UCSD-AML1 (cell line): ENCODE data around the gene ZBTB7A.
A peak's percentile ranks its signal among the peaks of the same experiment; 100 is the strongest.

Experiments
- DNase-seq: peaks from one replicate; lab custom pipeline; 2025; ENCODE audit not compliant: unreplicated experiment; lab: John Stamatoyannopoulos, UW

The ZBTB7A gene

DNA sequence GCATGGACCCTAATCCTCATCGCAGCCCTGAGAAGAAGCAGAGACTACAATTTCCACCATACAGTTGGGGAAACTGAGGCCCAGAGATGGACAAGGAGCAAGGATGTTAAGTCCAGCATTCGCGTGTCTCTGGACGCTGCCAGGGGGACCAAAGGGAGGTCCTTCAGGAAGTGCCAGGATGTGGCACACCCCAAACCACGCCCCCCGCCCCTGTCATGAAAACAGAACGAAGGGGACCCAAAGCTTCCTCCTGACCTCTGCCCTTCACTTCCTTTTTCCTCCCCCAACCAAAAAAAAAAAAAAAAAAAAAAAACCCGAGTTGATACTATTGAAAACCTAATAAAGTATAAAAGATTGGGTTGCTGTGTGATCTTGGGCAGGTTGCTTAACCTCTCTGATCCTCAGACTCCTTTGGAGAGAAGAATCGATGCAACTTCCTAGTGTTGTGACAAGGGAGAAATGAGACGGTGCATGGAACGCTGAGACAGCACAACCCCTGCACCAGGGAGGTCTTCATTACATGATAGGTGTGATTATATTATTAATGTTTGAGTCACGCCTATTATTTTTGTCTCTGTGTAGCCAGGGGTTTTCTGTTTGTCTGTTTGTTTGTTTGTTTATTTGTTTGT, 2.7 kb upstream of the ZBTB7A start:
- DNase-seq = peak; percentile 77

DNA sequence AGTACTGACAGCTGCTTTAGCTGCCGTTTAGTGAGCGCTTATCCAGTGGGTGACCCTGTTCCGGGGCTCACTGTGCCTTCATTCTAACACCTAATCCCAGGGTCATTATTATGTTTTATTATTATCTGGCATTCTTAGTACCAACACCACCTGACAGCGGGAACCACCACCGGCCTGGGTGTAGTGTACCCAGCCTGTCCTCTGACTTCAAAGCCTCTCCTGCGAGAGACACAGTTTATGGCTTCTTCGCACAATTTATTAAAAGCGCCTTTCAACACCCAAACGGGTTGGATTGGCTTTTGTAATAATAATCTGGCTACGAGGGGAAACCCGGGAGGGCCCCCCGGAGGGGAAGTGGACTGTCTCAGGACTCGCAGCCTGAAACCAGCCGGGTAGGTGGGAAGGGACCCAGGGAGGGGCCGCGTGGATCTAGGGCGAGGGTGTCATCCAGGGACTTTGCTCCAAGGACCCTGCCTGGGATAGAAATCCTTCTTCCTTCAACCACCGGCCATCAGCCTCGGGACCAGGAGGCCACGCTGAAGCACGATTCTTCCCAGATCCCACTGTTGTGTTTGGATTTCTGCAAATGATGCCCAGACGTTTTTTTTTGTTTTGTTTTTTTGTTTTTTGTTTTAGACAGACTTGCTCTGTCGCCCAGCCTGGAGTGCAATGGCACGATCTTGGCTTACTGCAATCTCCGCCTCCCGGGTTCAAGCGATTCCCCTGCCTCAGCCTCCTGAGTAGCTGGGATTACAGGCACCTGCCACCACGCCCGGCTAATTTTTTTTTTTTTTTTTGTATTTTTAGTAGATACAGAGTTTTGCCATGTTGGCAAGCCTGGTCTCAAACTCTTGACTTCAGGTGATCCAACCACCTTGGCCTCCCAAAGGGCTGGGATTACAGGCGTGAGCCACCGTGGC, 1.6 kb upstream of the ZBTB7A start:
- peak; percentile 36 for DNase-seq

DNA sequence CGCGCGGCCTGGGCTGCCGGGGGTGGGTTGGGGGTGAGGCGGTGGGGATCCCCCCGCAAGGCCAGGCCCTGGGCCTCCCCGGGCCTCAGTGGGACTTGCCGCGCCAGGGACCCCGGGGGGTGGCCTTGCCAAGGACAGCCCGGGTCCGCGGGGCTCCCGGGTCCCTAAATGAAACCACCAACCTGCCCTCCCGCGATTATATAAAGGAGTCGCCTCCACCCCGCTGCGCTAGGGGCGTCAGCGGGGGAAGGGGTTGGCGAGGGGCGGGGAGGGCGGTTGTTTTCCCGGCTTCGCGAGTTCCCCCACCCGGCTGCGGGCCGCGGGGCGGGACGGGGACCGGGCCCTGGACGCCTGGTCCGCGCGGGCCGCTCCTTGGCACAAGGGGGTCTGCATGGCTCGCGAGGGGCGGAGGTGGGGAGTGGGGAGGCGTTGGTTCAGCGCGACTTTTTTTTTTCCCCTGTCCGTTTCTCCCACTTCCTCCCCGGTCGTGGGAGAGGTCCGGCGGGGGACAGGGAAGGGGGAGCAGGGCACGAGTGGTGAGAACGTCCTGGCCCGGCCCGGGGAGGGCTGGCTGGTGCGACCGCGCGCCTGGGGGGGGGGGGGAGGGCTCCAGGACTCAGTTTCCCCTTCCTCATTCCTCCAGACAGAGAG, 822 bp upstream of the ZBTB7A start:
- peak; percentile 83 for DNase-seq

DNA sequence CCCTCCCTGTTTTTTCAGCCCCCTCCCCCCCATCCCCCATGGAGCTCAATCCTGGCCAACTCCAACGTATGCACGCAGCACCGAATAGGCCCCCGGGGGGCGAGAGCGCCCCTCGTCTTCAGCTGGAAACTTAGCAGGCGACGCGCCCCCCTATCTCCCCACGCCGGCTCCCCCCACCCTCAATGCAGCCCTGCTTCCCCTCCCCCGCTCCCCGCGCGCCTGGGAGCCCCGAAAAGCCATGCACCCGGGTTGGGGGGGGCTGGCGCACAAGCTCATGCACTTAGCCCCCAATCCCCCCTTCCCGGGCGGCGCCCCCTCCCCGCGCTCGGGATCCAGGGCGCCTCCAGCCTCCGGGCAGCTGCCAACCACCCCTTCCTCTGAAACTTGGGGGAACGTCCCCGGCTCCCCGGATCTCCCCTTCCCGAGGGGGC, 508 bp downstream of the ZBTB7A start:
- no peak for DNase-seq

DNA sequence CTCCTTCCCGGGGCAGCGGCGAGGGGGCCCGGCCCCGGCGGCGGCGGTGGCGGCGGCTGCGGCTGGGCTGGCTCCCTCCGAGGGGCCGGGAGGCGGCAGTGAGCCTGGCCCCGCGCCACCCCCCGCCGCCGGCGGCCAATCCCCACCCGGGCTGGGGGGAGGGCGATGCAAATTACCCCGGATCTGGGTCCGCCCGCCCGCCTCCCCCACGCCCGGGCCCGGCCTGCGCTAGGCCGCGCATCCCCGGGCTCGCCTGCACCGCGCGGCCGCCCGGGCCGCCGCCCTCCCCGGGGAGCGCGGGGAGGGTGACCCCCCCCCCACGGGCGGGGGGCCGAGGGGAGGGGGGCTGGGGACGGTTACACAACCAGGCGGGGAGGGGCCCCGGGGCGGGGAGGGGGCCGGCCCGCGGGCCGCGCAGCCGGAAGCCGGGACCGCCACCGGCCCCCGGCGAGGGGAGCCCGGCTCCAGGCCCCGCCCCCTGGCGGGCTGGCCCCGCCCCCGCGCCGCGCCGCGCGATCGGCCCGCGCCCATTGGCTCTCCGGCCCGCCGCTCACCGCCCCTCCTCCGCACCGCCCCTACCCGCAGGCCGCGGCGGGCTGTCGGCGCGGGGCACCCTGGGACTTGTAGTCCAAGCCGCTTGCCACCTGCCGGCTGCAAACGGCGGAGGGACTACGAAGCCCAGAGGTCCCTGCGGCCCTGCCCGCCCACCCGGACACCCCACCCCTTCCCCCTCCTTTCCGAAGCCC, 1.1 kb downstream of the ZBTB7A start:
- DNase-seq = peak; percentile 97

DNA sequence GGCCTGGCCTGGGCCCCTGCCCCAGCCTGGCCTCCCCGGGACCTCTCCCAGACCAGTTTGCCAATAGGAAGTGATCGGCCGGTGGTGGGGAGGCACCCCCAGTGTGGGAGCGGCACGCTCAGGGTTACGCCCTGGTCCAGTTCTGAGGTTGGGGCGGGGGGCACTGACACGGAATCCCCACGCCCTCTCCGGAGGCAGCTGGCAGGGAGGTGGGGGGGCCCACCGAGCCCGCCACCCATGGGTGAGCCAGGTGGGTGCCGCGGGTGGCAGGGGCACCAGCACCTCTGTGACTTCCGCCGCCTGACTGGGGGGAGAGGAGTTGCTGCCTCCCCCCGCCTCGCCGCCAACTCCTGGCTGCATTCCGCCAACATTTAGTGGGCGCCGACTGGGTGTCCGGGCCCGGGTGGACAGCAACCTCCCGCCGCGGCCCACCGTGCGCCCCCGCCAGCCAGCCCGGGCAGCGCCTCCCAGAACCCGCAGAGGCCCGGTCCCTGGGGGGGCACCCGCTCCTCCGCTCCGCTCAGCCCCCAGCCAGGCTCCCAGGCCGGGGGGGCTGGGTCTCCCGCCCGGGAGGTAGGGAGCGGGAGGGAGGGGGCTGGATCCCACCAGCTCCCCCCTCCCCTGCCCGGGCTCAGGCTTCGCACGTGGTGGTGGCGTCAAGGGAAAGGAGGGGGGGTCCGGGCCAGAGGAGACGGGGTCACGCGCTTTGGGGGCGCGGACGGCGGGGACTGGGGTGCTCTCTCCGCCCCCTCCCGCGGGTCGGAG, 2.0 kb downstream of the ZBTB7A start:
- DNase-seq = peak; percentile 30

DNA sequence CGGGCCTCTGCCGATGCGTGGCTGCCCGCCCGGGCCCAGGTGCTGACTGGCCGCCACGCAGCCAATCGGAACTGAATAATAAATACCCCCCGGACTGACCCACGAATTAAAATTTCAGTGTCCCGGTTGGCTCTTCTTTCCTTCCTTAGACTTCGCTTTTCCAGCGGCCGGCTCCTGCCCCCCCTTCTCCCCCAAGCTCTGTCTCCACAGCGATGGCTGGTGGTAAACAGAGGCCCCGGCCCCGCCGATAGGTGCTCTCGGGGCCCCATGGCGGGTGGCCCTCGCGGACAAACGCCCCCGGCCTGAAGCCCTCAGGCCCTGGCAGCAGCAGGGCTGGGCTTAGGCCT, 2.6 kb downstream of the ZBTB7A start:
- DNase-seq = no peak

DNA sequence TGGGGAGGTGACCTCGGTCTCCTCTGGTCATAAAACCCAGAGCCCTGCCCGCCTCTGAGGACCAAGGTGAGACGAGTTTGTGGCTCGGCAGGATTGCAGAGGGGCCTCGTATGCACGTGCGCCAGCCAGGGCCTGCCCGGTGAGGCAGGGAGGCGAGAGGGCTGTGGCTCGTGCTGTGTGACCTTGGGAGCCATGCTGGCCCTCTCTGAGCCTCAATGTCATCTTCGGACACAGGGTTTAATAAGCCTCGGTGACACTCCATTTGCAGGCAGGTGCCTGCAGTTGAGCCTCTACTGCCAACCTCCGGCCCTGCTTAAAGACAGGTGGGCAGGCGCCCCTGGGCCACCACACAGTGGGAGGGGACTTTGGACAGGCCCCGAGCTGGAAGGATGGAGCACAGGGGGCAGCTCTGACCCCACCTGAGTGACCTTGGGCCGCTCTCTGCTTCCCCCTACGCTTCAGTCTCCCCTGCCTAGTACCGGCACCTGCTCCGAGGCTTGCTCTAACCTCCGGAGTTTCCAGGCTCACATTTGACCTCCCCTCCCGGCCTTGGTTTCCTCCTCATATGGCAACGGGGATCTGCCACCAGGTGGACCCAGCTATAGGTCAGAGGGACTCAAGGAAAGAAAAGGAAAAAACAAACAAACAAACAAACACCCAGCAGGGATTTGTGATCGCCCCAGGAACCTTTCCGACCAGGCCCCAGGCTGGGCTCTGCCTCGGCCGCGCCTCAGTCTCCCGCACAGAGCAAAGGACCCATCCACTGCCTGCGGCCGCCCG, 3.1 kb downstream of the ZBTB7A start:
- DNase-seq = no peak

DNA sequence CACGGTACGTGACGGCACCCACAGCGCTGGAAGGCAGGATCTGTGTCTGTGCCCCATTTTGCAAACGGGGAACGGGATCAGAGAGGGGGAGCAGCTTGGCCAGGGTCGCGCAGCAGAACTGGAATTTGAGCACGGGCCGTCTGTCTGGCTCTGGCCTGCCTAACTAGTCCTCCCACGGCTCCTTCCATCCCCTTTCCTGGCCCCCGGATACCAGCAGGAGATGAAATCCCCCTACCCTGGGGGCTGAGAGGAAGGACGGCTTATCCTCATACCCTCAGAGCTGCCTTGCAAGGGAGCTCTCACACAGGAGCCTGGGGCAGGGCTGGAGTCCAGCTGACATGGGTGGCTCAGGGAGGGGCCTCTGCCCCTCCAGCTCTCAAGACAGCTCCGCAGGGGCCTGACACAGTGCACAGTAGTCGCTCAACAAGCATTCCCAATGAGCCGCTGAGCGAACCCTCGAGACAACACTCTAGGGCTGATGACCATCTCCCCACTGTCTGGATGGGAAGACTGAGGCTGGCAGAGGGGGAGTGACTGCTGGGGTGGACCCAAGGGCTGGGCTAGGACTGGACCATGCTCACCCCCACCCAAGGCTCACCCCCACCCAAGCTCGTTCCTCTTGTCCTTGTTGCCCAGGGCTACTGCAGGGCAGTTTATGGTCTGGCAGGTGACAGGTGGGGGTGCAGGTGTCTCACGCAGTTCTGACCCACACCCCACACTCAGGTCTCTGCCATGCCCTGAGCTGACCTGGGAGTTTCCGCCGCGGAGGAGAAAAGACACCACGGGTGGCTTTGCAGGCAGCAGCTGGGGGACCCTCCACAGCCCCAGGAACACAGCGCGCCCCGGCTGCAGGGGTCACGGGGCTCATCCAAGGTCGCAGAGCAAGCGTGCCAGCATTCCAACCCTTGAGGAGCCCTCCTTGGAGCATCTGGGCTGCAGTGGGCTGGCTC, 4.0 kb downstream of the ZBTB7A start:
- no peak for DNase-seq

DNA sequence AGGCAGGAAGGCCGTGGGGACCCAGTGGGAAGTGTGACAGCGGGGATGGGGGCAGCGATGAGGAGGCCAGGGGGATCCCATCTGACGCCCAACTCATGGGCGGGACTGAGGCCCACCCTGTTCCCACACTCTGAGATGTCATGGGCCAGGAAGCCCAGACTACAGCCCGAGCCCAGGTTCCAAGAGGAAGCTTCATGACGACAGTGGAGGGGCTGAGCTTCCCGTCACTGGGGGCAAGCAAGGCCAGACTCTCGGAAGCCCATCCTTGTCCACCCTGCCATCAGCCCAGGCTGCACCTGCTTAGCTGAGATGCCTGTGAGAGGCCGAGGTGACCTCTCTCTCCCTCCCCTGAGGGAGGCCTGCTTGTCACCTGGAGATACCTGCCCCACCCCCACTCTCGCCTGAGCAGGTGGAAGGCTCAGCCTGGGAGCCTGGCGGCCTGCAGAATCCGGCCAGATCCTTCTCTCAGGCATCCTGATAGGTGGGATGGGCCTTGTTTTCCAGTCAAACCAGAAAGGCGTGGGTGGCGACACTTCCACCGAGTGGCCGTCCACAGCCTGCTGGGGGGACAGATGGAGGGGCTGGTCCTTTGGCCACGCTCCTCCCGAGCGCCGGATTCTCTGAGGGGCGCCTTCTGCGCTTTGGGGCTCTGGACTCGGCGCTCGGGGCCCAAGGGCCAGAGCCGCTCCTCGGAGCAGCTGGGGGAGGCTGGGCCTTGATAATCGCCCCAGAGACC, 4.8 kb downstream of the ZBTB7A start:
- DNase-seq = no peak

DNA sequence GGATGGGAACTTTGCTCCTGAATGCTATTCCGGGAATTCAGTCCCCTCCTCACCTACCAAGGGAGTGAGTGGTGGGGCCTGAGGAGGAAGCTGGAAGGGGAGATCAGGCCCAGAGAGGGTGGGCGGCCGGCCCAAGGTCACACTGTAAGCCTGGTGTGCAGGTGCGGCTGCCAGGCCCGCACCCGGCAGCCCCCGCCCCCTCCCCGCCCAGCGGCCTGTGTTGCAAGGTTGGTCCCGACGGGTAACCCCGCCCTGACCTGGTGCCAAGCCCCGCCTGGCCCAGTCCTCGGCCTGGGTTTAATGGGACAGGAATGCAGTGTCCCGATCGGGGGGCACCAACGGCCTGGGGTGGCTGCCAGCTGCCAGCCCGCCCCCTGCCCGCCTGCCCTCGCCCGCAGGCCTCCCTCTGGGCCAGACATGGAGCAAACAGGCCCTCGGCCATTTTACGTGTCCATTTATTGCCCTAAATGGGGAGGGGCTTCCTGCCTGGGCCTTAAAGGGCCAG, 5.5 kb downstream of the ZBTB7A start:
- DNase-seq = no peak

DNA sequence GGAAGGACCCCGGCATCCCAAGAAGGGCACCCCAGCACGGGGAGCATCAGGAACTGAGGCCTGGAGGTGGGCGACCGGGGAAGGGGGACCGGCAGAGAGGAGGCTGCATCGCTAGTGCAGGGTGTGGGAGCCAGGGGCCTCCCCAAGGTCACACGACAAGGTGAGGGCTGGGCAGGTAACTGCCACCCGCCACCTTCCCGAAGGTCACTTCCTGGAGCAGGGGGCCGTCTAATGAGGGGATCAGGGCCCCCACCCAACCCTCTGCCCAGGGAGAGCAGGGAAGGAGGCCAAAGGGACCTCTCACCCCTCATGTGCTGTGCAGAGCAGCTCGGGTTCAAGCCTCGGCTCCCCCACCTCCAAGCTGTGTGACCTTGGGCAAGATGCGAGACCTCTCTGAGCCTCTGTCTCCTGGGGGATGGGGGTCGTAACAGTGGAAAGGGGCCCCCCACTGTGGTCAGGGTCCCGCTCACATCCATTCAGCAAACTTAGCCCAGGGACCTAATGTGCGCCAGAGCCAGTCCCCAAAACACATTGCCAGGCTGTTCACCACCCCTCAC, 6.0 kb downstream of the ZBTB7A start:
- no peak for DNase-seq

DNA sequence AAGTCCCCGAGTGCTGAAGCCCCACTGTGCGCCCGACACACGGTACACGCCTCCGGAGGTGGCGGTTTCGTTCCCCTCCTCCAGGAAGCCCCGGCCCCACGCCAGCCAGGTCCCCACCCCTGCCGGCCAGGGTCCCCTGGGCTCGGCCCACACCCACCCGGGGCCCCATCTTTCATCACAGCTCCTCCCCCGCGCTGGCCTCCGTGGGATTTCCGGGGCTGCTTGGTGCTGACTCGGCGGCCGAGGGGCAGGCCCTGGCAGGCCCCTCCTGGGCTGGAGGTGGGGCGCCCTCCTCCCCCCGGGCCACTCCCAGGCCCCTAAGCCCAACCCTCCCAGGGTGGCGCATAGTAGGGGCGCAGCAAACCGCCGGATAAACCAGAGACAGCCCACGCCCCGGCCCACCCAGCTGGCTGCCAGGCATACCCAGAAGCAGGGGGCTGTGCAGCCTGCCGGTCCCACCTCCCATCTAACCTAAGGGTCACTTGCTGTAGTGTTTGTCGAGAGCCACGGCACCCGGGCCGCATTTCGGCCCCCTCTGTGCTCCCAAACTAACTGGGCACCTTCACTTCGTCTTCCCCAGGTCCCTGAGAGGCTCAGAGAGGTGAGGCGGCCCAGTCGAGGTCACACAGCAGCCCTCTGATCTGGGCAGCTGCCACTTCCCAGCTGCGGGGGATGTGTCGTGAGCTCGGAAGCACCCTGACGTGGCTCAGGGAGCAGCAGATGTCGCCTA, 6.6 kb downstream of the ZBTB7A start:
- DNase-seq = no peak

DNA sequence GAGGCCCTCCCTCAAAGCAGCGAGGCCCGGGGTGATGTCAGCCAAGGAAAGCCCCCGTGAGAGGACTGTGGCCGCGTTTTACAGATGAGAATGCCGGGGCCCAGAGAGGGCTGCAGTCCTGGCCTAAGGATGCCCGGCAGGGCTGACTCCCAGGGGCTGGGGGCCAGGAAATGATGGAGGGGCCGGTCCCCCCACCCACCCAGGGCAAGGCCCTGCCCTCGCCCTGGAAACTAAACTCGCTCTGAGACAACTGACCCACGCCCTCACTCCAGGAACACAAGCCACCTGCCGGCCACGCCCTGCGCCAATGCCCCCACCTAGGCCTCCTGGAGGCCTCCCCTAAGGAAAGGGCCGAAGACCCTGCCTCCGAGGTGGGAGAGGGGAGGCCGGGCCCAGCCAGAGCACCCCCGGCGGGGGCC, 7.2 kb downstream of the ZBTB7A start:
- DNase-seq = no peak

DNA sequence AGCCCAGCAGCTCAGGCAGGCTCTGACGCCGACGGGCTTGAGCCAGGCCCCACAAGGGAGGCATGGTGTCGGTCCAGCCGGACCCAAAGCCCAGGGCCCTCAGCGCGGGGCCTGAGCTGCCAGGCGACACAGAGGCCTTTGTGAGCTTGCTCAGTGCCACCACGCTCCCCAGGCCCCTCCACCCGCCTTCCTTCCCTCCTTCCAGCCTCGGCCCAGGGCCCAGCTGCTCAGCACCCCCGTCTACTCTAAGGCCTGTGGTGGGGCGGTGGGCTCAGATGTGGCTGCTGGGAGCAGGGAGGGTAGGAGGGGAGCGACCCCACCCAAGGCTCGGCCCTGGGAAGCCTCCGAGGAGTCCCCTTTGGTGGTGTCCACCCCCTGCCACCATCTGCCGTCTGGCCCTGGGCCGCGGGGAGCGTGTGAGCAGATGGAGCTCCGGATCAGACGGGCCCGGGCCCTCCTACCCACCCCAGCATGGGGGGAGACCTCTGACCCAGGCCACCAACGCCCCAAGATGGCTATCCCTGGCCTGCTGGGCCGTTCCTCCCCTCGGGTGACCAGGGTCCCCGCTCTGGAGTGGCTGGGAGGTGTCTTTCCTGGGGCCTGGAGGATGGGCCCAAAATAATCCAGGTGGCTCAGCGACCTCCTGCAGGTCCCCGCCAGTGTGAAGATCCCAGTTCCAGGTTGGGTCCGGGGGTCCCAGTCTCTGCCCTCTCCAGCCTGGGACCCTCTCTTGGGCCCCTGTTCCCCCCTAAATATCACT, 7.8 kb downstream of the ZBTB7A start:
- no peak for DNase-seq
